HG03378 (cell line): ENCODE data around the gene SLC4A9.

ENCODE experiments used
- ATAC-seq: cut with Tn5 transposase; IDR thresholded peaks from one replicate; pipeline ENCODE4 v1.9.1; 2021; ENCODE audit warnings: mild to moderate bottlenecking, moderate library complexity; ENCODE audit not compliant: unreplicated experiment

SLC4A9 gene

GRCh38 chr5:140361901-140362300 lies 1.9 kb downstream of the SLC4A9 start:
- no peak for ATAC-seq

DNA sequence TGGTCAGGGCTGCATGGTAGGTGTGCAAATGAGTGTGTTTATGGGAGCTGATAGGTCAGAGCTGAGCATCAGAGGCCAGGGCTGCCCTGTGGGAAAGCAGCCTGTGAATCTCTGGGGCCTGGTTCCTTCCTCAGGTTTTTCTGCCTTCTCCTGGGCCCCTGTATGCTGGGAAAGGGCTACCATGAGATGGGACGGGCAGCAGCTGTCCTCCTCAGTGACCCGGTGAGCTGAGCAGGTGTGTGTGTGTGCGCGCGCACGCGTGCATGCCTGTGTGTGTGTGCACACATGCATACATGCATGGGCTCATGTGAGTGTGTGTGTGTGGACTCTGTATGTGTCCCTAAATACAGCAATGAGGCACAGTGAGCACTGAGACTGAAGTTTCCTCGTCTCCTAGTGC lies 2.3 kb downstream of the SLC4A9 start:
- no peak for ATAC-seq

GRCh38 chr5:140362875-140363630 lies 3.1 kb downstream of the SLC4A9 start:
- ATAC-seq, result peak; percentile 71

GRCh38 chr5:140363631-140364471 lies 3.9 kb downstream of the SLC4A9 start:
- no peak for ATAC-seq

GRCh38 chr5:140364472-140364765 lies 4.4 kb downstream of the SLC4A9 start:
- ATAC-seq, result no peak

- ATAC-seq, result no peak
Measured at GRCh38 chr5:140365282-140365681, 5.3 kb downstream of the SLC4A9 start.

GRCh38 chr5:140365941-140366340 lies 5.9 kb downstream of the SLC4A9 start:
- ATAC-seq, result no peak

DNA sequence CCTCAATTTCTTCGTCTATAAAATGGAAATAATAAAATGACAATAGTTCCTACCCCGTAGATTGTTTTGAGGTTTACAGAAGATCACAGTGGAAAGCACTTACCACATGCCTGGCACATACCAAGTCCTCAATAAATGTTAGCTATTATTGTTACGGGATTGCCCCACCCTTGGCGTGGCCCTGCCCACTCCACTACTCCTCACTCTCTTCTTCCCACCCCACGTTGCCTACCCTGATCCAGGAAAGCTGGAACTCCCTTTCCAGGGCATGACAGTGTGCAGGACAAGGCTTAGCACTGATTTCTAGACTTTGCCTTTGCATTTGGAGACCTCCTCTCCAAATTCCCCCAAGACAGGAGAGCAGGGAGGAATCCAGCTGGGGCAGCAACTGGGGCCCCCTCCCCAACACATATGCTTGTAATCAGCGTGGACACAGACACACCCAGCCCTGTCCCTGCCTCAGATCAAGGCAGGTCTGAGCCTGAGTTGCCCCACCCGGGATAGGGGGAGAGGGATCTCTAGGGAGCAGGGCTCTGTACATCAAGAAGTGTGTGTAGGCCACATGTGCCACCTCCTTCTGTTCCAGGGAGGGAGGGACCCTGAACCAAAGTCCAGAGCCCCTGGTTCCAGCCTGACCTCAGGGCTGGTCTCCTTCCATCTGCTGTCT lies 6.7 kb downstream of the SLC4A9 start:
- ATAC-seq, result no peak

GRCh38 chr5:140367256-140368013 lies 7.4 kb downstream of the SLC4A9 start:
- no peak for ATAC-seq

- no peak for ATAC-seq
Measured at GRCh38 chr5:140371356-140372151, 11.6 kb downstream of the SLC4A9 start.

DNA sequence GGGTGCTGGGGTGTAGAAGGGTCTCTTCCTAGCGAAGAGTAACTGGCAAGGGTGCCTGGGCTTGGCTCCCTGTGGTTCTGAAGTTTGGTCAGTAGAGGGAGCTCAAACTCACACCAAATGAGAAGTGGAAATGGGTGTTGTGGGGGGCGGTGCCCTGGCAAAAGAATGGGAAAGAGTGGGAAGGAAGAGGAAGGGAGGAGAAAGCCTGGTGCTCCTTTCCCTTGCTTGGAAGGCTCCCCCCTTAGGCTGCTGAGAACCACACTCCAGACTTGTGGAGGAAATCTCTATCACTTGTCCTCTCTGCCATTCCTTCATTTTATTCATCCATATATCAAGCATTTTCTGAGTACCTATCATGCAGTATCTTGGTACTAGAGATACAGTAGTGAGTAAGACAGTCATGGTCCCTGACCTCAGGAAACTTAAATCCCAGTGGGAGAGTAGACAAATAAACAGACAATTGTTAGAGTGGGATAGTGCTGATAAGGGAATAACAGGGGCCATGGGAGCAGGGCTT lies 13.0 kb downstream of the SLC4A9 start:
- no peak for ATAC-seq

GRCh38 chr5:140381351-140381750 lies 21.4 kb downstream of the SLC4A9 start:
- no peak for ATAC-seq

DNA sequence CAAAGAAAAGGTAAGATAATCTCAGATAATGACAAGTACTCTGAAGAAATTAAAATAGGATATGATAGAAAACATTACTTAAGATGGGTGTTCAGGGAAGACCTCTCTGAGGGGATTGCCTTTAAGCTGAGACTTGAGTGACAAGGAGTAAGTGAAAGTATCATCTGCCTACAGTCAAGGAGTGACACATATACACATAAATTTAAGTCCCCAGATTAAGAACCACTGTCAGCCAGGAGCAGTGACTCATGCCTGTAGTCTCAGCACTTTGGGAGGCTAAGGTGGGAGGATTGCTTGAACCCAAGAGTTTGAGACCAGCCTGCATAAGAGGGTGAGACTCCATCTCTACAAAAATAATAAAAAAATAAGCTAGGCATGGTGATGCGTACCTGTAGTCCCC lies 22.0 kb downstream of the SLC4A9 start:
- no peak for ATAC-seq

DNA sequence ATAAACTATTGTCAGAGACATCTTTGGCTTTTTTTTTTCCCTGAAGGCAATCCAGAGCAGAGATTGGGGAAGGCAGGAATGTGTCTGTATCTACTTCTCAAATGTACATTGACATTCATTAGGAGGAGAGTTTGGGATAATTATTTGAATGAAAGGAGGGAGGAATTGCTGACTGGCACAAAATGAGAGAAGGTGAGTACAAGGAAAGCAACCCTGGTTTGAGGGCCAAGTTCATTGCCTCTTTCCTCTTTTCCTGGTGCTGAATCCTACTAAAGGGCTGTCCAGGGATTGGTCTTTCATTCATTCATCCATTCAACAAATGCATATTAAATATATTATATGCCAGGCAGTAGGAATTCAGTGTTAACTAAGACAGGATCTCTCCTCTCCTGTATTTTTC lies 22.9 kb downstream of the SLC4A9 start:
- no peak for ATAC-seq

GRCh38 chr5:140383300-140383699 lies 23.3 kb downstream of the SLC4A9 start:
- no peak for ATAC-seq

GRCh38 chr5:140388052-140388451 lies 28.1 kb downstream of the SLC4A9 start:
- ATAC-seq, result no peak

DNA sequence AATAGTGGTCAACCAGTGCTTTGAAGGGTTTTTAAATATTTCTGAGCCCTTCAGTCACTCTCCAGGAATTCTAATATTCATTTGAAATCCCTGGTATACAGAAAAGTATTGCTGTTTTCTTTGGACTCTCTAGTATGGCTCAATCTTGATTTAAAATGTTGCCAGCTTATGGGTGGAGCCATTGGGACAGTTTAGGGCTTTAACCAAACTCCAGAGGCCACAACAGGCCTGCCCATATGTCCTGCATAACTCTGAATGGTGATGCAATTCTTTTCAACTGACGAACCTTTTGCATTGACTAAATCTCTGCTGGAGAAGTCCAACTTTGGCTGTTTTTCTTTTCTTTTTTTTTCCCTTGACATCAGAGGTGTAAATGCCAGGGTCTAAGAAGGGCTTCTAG lies 31.3 kb downstream of the SLC4A9 start:
- ATAC-seq, result no peak

- no peak for ATAC-seq
Measured at GRCh38 chr5:140391732-140392131, 31.7 kb downstream of the SLC4A9 start.

- ATAC-seq, result no peak
Measured at GRCh38 chr5:140393738-140394137, 33.7 kb downstream of the SLC4A9 start.

GRCh38 chr5:140398379-140398811 lies 38.4 kb downstream of the SLC4A9 start:
- no peak for ATAC-seq
